ENCODE measurements around the gene PCSK2.

DNA sequence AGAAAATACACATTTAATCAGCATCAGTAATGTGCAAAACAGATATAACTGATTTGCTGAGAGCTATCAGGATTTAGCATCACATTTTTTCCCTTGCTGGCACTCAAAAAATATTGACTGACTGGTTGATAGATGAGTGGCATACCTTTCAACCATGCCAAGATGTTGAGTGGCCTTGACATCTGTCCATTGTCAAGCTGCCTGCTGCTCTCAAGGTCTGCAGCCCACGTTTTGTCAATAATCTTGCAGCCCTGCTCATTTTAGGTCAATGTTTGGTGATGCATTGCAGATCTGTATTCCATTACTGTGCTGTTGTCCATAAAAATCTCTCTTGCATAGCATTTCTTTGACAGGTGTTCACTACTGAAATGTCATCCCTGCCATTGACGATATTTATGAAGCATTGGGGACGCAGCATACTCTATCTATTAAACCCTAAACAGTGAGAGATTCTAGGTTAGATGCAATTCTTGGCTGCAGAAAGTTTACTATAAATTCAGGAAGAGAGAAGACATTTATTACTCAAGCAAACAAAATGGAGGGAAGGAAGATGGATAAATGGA lies 192.7 kb downstream of the PCSK2 start:
- TF ChIP-seq POLR2A (IDR thresholded peaks at IDR 0.05; ENCODE audit: low read depth, low read length) (no peak), EZH2 (IDR thresholded peaks at IDR 0.05; ENCODE audit: borderline replicate concordance, low read depth, low read length, severe bottlenecking) (no peak), POLR2AphosphoS5 (IDR thresholded peaks at IDR 0.05; ENCODE audit: insufficient read depth, low read depth, low read length) (no peak), JUN (IDR thresholded peaks at IDR 0.05; ENCODE audit: borderline replicate concordance, insufficient read depth, insufficient read length, low read depth) (no peak), MYC (IDR thresholded peaks at IDR 0.05; ENCODE audit: low read depth, low read length) (no peak), FOS (IDR thresholded peaks at IDR 0.05; ENCODE audit: borderline replicate concordance, insufficient read depth, low read length) (no peak)
- TF ChIP-seq, protein P1, sequence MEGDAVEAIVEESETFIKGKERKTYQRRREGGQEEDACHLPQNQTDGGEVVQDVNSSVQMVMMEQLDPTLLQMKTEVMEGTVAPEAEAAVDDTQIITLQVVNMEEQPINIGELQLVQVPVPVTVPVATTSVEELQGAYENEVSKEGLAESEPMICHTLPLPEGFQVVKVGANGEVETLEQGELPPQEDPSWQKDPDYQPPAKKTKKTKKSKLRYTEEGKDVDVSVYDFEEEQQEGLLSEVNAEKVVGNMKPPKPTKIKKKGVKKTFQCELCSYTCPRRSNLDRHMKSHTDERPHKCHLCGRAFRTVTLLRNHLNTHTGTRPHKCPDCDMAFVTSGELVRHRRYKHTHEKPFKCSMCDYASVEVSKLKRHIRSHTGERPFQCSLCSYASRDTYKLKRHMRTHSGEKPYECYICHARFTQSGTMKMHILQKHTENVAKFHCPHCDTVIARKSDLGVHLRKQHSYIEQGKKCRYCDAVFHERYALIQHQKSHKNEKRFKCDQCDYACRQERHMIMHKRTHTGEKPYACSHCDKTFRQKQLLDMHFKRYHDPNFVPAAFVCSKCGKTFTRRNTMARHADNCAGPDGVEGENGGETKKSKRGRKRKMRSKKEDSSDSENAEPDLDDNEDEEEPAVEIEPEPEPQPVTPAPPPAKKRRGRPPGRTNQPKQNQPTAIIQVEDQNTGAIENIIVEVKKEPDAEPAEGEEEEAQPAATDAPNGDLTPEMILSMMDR (IDR thresholded peaks at IDR 0.05; ENCODE audit: extremely low read depth in 1 of 2, insufficient read depth in 1 of 2, low read depth in 1 of 2, low read length in 2 of 2) = no peak
- TF ChIP-seq, protein P2, sequence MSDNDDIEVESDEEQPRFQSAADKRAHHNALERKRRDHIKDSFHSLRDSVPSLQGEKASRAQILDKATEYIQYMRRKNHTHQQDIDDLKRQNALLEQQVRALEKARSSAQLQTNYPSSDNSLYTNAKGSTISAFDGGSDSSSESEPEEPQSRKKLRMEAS (IDR thresholded peaks at IDR 0.05; ENCODE audit: insufficient read depth, insufficient read length) = no peak

All from endothelial cell of umbilical vein (primary cell).